Spleen (tissue), 11 donors: Measurements from ENCODE around the gene WDR64. TPM values are rescaled to one million over a fixed set of nuclear protein-coding genes. Genes with fewer than 3 reads are reported as not detected.

Experiments
- DNase-seq: peaks from one replicate; pipeline ENCODE4 v3.0.0-alpha.2; 2020
- H3K27ac ChIP-seq, 8 donors: fragments of 200-600 bp; sonication (generic) in 7 of 8; 1 replicate in 4 of 8; 2 replicates in 4 of 8; pipeline versions ENCODE4 v1.5.0 to v1.8.0; 2016 to 2021; ENCODE audit warnings: inconsistent platforms in 4 of 8, mild to moderate bottlenecking in 4 of 8, moderate library complexity in 1 of 8
- H3K27me3 ChIP-seq, 7 donors: fragments of 200-600 bp; sonication (generic) in 6 of 7; replicated peaks in 1 of 7; 1 replicate in 4 of 7; 2 replicates in 3 of 7; pipeline versions ENCODE4 v1.5.0 to v1.8.0; 2016 to 2021; ENCODE audit warnings: inconsistent platforms in 3 of 7, mild to moderate bottlenecking in 1 of 7
- H3K36me3 ChIP-seq, 6 donors: fragments of 200-600 bp; sonication (generic) in 5 of 6; 1 replicate in 4 of 6; 2 replicates in 2 of 6; pipeline versions ENCODE4 v1.5.0 to v1.8.0; 2016 to 2021; ENCODE audit warnings: inconsistent platforms in 2 of 6
- H3K4me1 ChIP-seq, 6 donors: fragments of 200-600 bp; sonication (generic) in 5 of 6; 1 replicate in 3 of 6; 2 replicates in 3 of 6; pipeline versions ENCODE4 v1.5.0 to v1.8.0; 2016 to 2021; ENCODE audit warnings: inconsistent platforms in 3 of 6
- H3K4me3 ChIP-seq, 8 donors: fragments of 200-600 bp; sonication (generic) in 7 of 8; 1 replicate in 4 of 8; 2 replicates in 4 of 8; pipeline versions ENCODE4 v1.5.0 to v1.8.0; 2016 to 2021; ENCODE audit warnings: inconsistent platforms in 4 of 8, mild to moderate bottlenecking in 4 of 8, moderate library complexity in 2 of 8
- H3K9me3 ChIP-seq, 8 donors: fragments of 200-600 bp; sonication (generic) in 7 of 8; 1 replicate in 4 of 8; 2 replicates in 4 of 8; pipeline versions ENCODE4 v1.5.0 to v1.8.0; 2016 to 2021; ENCODE audit warnings: inconsistent platforms in 4 of 8
- POLR2A ChIP-seq, 3 donors: fragments of 450-650 bp; IDR thresholded peaks; one replicate each; pipeline ENCODE4 v1.5.1; 2017; ENCODE audit warnings: antibody characterized with exemption in 3 of 3, mild to moderate bottlenecking in 1 of 3
- POLR2AphosphoS5 ChIP-seq, 3 donors: sonication (generic); formaldehyde crosslinking; IDR thresholded peaks; one replicate each; pipeline ENCODE4 v1.5.1; 2017; ENCODE audit warnings: antibody characterized with exemption in 3 of 3
- WGBS, 5 donors: extraction: QIAGEN DNeasy Blood & Tissue Kit in 3 of 5; methylation state at CpG; one replicate each; pipeline versions ENCODE4 v1.1.5 to v1.1.7; 2013 to 2018; 5-methylcytosine and 5-hydroxymethylcytosine counted together
- intact Hi-C: fragments of 100-400 bp; cut with DNase I; formaldehyde crosslinking; loops from one replicate; pipeline ENCODE4 v1.15.0; 2023; ENCODE audit warnings: low total_unique reads
- polyA plus RNA-seq, 3 donors: library from polyadenylated mRNA; stranded (reverse); fragments of 200-250 nt; gene quantifications; one replicate each; pipeline ENCODE4 v1.2.1, GENCODE V29; 2013
- total RNA-seq, 7 donors: library from RNA; depleted of rRNA in 3 of 7; stranded (reverse); fragments of >200 nt in 3 of 7; fragmentation: NEBNext Ultra II Directional in 4 of 7; extraction: Animal tissue kit (Norgen Biotek cat#: 25700) in 4 of 7; gene quantifications; one replicate each; pipeline versions ENCODE4 v1.1.0 to v1.2.1, GENCODE V29; 2016 to 2021
- TF ChIP-seq, protein P1 (sequence below), 11 experiments: fragments of 200-600 bp in 7 of 11; fragments of 450-650 bp in 4 of 11; sonication (generic) in 4 of 11; IDR thresholded peaks in 8 of 11; conservative IDR thresholded peaks in 3 of 11; 1 replicate in 7 of 11; 2 replicates in 4 of 11; pipeline versions ENCODE4 v1.4.0 to v1.8.0; 2016 to 2021; ENCODE audit warnings: antibody characterized with exemption in 11 of 11, inconsistent platforms in 4 of 11, mild to moderate bottlenecking in 1 of 11
- donor health status: healthy with polysubstance abuse.
- donor health status: DM: no; HTN: no; CAD: no; lungs with moderate emphysema.
- donor health status: DM: no; HTN: no; CAD: no.
- donor health status: Bipolar disorder and iron deficiency.
- donor health status: healthy.
- donor health status: DM: no; HTN: no; CAD: no.
- donor health status: DM: yes; HTN: yes; CAD: no.

WDR64 gene
- total and polyA plus RNA-seq, 10 donors, result 0.03 to 0.55 (median 0.26) TPM; not detected in 3

DNA sequence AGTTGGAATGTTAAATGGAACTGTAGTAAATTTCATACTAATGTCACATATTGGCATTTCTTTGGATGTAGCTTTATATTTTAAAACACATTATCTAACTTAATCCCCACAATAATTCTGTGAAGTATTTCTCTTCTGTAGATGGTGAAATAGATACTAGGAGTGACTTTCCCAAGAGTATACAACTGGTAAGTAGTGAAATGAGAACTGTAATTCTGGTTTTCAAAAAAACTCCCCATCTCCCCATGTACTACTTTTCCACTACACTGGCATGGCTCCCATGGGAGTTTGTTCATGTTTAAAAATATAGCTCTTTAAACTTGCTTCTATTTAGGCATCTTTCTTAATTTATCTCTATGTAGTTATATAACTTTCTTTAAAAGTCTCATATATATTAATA, 22.1 kb upstream of the WDR64 start:
- Histone ChIP-seq H3K27ac (no peak overlapping the region), H3K4me3 (no peak overlapping the region), H3K4me1 (peaks cover 0 to 32% (median 14%) of the 10 kb centered on the region in 6 donors), H3K36me3 (peaks cover 0 to 24% (median 6%) of the 10 kb centered on the region in 6 donors), H3K9me3 (no peaks in the 10 kb centered on the region), H3K27me3 (no peaks in the 10 kb centered on the region)
- intact Hi-C loops, result loop anchor here (10.0 kb wide), 1 partner anchor 215 kb away; the partner anchor contains the start of gene EXO1
- TF ChIP-seq, protein P1, sequence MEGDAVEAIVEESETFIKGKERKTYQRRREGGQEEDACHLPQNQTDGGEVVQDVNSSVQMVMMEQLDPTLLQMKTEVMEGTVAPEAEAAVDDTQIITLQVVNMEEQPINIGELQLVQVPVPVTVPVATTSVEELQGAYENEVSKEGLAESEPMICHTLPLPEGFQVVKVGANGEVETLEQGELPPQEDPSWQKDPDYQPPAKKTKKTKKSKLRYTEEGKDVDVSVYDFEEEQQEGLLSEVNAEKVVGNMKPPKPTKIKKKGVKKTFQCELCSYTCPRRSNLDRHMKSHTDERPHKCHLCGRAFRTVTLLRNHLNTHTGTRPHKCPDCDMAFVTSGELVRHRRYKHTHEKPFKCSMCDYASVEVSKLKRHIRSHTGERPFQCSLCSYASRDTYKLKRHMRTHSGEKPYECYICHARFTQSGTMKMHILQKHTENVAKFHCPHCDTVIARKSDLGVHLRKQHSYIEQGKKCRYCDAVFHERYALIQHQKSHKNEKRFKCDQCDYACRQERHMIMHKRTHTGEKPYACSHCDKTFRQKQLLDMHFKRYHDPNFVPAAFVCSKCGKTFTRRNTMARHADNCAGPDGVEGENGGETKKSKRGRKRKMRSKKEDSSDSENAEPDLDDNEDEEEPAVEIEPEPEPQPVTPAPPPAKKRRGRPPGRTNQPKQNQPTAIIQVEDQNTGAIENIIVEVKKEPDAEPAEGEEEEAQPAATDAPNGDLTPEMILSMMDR (IDR thresholded peaks at IDR 0.05 in 8 of 11, conservative IDR thresholded peaks at IDR 0.05 in 3 of 11), result no peak
- DNase-seq, result no peak

DNA sequence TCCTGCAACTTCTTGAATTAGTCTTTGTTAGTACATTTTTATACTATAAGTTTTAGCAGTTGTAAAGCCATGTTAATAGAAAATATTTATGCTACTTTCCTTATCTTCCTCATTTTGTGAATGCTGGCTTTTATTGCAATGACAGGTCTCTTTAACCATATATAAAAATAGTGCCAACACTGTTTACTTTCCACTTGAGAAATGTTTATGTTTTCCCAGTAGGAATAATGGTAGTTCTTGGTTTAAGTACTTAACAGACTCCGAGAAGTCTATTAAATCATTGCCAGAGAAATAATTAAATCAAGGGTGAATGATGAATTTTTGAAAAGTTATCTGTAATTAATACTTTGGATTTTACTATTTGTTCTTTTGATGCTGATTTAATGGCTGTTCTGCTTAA, 21.6 kb upstream of the WDR64 start:
- TF ChIP-seq POLR2AphosphoS5 (IDR thresholded peaks at IDR 0.05) (no peak), POLR2A (IDR thresholded peaks at IDR 0.05) (no peak)
- TF ChIP-seq, protein P1 (IDR thresholded peaks at IDR 0.05 in 8 of 11, conservative IDR thresholded peaks at IDR 0.05 in 3 of 11), result no peak
- Histone ChIP-seq H3K9me3 (no peaks in the 10 kb centered on the region), H3K36me3 (peaks cover 0 to 29% (median 8%) of the 10 kb centered on the region in 6 donors), H3K4me1 (peaks cover 0 to 37% (median 14%) of the 10 kb centered on the region in 6 donors), H3K27ac (no peak overlapping the region), H3K27me3 (no peaks in the 10 kb centered on the region), H3K4me3 (no peak overlapping the region)
- WGBS, 5 donors, result 79 to 96% (median 91%) methylated on average over 1 of the region's 1 CpG
- intact Hi-C loops, result loop anchor here (10.0 kb wide), 1 partner anchor 214 kb away; the partner anchor contains the start of gene EXO1
- DNase-seq, result no peak

DNA sequence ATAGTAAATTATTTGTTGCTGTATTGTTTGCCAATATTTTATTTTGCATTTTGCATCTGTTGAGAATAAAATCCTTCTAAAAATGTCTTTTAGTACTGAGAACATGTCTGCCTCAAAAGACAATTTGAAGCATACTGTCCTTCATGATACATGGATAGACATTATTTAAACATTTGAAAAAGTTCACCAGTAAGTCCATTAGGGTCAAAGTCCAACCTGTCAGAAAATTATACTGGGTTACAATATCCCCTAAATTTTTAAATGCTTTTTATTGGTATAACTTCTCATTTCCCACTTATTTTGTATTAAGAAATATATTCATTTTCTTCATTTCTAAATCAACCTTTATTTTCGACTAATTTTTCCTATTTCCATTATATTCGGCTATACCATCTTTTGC, 21.2 kb upstream of the WDR64 start:
- Histone ChIP-seq H3K4me1 (peaks cover 0 to 41% (median 14%) of the 10 kb centered on the region in 6 donors), H3K36me3 (peaks cover 0 to 30% (median 8%) of the 10 kb centered on the region in 6 donors), H3K9me3 (no peaks in the 10 kb centered on the region), H3K27me3 (no peaks in the 10 kb centered on the region), H3K4me3 (no peak overlapping the region), H3K27ac (no peak overlapping the region)
- intact Hi-C loops, result loop anchor here (10.0 kb wide), 1 partner anchor 214 kb away; the partner anchor contains the start of gene EXO1
- 91 to 96% (median 94%) methylated on average over 2 of the region's 2 CpGs for WGBS, 5 donors
- TF ChIP-seq, protein P1 (IDR thresholded peaks at IDR 0.05 in 8 of 11, conservative IDR thresholded peaks at IDR 0.05 in 3 of 11), result no peak
- TF ChIP-seq POLR2A (IDR thresholded peaks at IDR 0.05) (no peak), POLR2AphosphoS5 (IDR thresholded peaks at IDR 0.05) (no peak)
- DNase-seq, result no peak

DNA sequence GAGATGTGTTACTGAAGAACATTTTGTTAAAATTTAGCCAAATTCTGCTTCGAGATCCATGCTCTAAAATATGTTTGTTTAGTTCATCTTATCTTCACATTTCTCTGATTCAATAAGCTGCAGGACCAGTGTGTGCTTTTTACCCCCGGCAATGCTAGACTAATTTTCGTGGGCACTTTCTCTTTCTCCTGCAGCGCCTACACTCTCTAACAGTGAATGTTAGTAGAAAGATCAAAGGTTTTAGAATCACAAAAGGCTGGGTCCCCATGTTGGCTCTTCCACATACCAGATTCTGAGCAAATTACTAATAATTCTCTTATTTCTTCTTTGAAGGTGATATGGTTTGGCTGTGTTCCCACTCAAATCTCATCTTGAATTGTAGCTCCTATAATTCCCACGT, 20.4 kb upstream of the WDR64 start:
- DNase-seq, result no peak
- WGBS, 5 donors, result 85 to 93% (median 90%) methylated on average over 5 of the region's 5 CpGs
- peaks cover 0 to 30% (median 8%) of the 10 kb centered on the region in 6 donors for H3K36me3 ChIP-seq
- H3K27me3 ChIP-seq, result no peaks in the 10 kb centered on the region
- H3K27ac ChIP-seq, result no peak overlapping the region
- intact Hi-C loops, result loop anchor here (10.0 kb wide), 1 partner anchor 213 kb away; the partner anchor contains the start of gene EXO1
- TF ChIP-seq, protein P1 (IDR thresholded peaks at IDR 0.05 in 8 of 11, conservative IDR thresholded peaks at IDR 0.05 in 3 of 11), result no peak
- TF ChIP-seq POLR2AphosphoS5 (IDR thresholded peaks at IDR 0.05) (no peak), POLR2A (IDR thresholded peaks at IDR 0.05) (no peak)
- H3K4me3 ChIP-seq, result no peak overlapping the region
- no peaks in the 10 kb centered on the region for H3K9me3 ChIP-seq
- peaks cover 0 to 49% (median 22%) of the 10 kb centered on the region in 6 donors for H3K4me1 ChIP-seq
